HG03175 (cell line): ENCODE results near the gene KCND3.

Experiments used
- ATAC-seq: cut with Tn5 transposase; IDR thresholded peaks from one replicate; pipeline ENCODE4 v1.9.1; 2021; ENCODE audit warnings: mild to moderate bottlenecking, moderate library complexity; ENCODE audit not compliant: unreplicated experiment

KCND3 gene

GRCh38 chr1:111884772-111885443 lies 104.6 kb downstream of the KCND3 start:
- no peak for ATAC-seq

GRCh38 chr1:111882986-111883560 lies 106.4 kb downstream of the KCND3 start:
- no peak for ATAC-seq

GRCh38 chr1:111882559-111882958 lies 106.9 kb downstream of the KCND3 start:
- no peak for ATAC-seq

GRCh38 chr1:111880881-111881837 lies 108.3 kb downstream of the KCND3 start:
- no peak for ATAC-seq

GRCh38 chr1:111879081-111879480 lies 110.4 kb downstream of the KCND3 start:
- no peak for ATAC-seq

GRCh38 chr1:111878649-111879048 lies 110.8 kb downstream of the KCND3 start:
- ATAC-seq, result no peak

GRCh38 chr1:111878091-111878490 lies 111.4 kb downstream of the KCND3 start:
- no peak for ATAC-seq

GRCh38 chr1:111876631-111877030 lies 112.8 kb downstream of the KCND3 start:
- ATAC-seq, result no peak

GRCh38 chr1:111875640-111876039 lies 113.8 kb downstream of the KCND3 start:
- no peak for ATAC-seq

- no peak for ATAC-seq
Observed at GRCh38 chr1:111873460-111874030, 115.9 kb downstream of the KCND3 start.

GRCh38 chr1:111870181-111870580 lies 119.3 kb downstream of the KCND3 start:
- no peak for ATAC-seq

GRCh38 chr1:111867868-111868440 lies 121.5 kb downstream of the KCND3 start:
- ATAC-seq, result no peak

GRCh38 chr1:111864862-111865261 lies 124.6 kb downstream of the KCND3 start:
- no peak for ATAC-seq

- ATAC-seq, result no peak
Observed at GRCh38 chr1:111863401-111863800, 126.1 kb downstream of the KCND3 start.

- ATAC-seq, result no peak
Observed at GRCh38 chr1:111862599-111862998, 126.9 kb downstream of the KCND3 start.

- no peak for ATAC-seq
Observed at GRCh38 chr1:111861523-111861922, 127.9 kb downstream of the KCND3 start.

GRCh38 chr1:111857194-111857651 lies 132.2 kb downstream of the KCND3 start:
- no peak for ATAC-seq

GRCh38 chr1:111856411-111857185 lies 132.9 kb downstream of the KCND3 start:
- ATAC-seq, result no peak

- no peak for ATAC-seq
Observed at GRCh38 chr1:111855260-111855659, 134.2 kb downstream of the KCND3 start.

GRCh38 chr1:111852261-111852721 lies 137.2 kb downstream of the KCND3 start:
- no peak for ATAC-seq
